ENCODE results near the gene VASP.

GRCh38 chr19:45527731-45528130 lies 20.5 kb downstream of the VASP start:
- no peak for TF ChIP-seq REST (IDR thresholded peaks at IDR 0.05; ENCODE audit: insufficient read depth in 1 of 2, low read depth in 2 of 2, low read length in 2 of 2)
- no peak for TF ChIP-seq SIN3A (IDR thresholded peaks at IDR 0.05; ENCODE audit: borderline replicate concordance, insufficient read depth, low read length)
